Endodermal cell (in vitro differentiated cells): ENCODE data around the gene UBXN1. TPM values are rescaled to one million over a fixed set of nuclear protein-coding genes. Genes with fewer than 3 reads are reported as not detected.

Source experiments
- DNase-seq: peaks from one replicate; pipeline ENCODE4 v3.0.0-alpha.2; 2017
- H3K27ac ChIP-seq: 2 replicates; pipeline ENCODE4 v1.5.1; 2013; ENCODE audit warnings: mild to moderate bottlenecking, low read depth, low read length, moderate library complexity
- H3K27me3 ChIP-seq: 2 replicates; pipeline ENCODE4 v1.6.1; 2013; ENCODE audit warnings: mild to moderate bottlenecking, low read length, moderate library complexity; ENCODE audit not compliant: insufficient read depth, control insufficient read depth, poor library complexity, severe bottlenecking
- H3K36me3 ChIP-seq: 2 replicates; pipeline ENCODE4 v1.7.0; 2013; ENCODE audit warnings: mild to moderate bottlenecking, low read length, moderate library complexity; ENCODE audit not compliant: control insufficient read depth, insufficient read depth
- H3K4me1 ChIP-seq: one replicate; pipeline ENCODE4 v1.7.0; 2013; ENCODE audit warnings: low read length; ENCODE audit not compliant: control insufficient read depth, insufficient read depth
- H3K4me3 ChIP-seq: 2 replicates; pipeline ENCODE4 v1.5.1; 2013; ENCODE audit warnings: mild to moderate bottlenecking, low read length, moderate library complexity
- H3K9ac ChIP-seq: 2 replicates; pipeline ENCODE4 v1.6.1; 2013; ENCODE audit warnings: mild to moderate bottlenecking, low read length, moderate library complexity; ENCODE audit not compliant: poor library complexity, severe bottlenecking; ENCODE audit errors: extremely low read depth
- H3K9me3 ChIP-seq: 2 replicates; pipeline ENCODE4 v1.6.1; 2013; ENCODE audit warnings: mild to moderate bottlenecking, low read length, moderate library complexity; ENCODE audit not compliant: control insufficient read depth
- H3K27ac Mint-ChIP-seq: 2 replicates; pipeline ENCODE4 v1.8.0; 2020; ENCODE audit warnings: mixed read lengths
- H3K27me3 Mint-ChIP-seq: 2 replicates; pipeline ENCODE4 v1.8.0; 2021; ENCODE audit warnings: mild to moderate bottlenecking, mixed read lengths; ENCODE audit not compliant: insufficient read depth
- H3K36me3 Mint-ChIP-seq: 2 replicates; pipeline ENCODE4 v1.8.0; 2020; ENCODE audit warnings: low read depth, mixed read lengths
- H3K4me1 Mint-ChIP-seq: 2 replicates; pipeline ENCODE4 v1.8.0; 2020; ENCODE audit warnings: mixed read lengths
- H3K4me3 Mint-ChIP-seq: 2 replicates; pipeline ENCODE4 v1.8.0; 2020; ENCODE audit warnings: mild to moderate bottlenecking, moderate library complexity, mixed read lengths
- H3K9me3 Mint-ChIP-seq: 2 replicates; pipeline ENCODE4 v1.8.0; 2020; ENCODE audit warnings: mild to moderate bottlenecking, mixed read lengths
- CTCF ChIP-seq: fragments of 200-600 bp; sonication (generic); conservative IDR thresholded peaks from 2 replicates; pipeline ENCODE4 v1.5.0; 2021; ENCODE audit warnings: antibody characterized with exemption, mild to moderate bottlenecking
- WGBS, 2 experiments: methylation state at CpG; one replicate each; pipeline versions ENCODE4 v1.1.5 to v1.1.7; 2013; ENCODE audit warnings: missing lambda C conversion rate in 2 of 2, mixed read lengths in 1 of 2; ENCODE audit not compliant: insufficient coverage in 1 of 2, insufficient read length in 1 of 2; 5-methylcytosine and 5-hydroxymethylcytosine counted together
- total RNA-seq, 2 donors: library from RNA; stranded (reverse); fragmentation: NEBNext Ultra II Directional in 1 of 2; extraction: Animal tissue kit (Norgen Biotek cat#: 25700) in 1 of 2; gene quantifications; 2 replicates in 1 of 2; 3 replicates in 1 of 2; pipeline ENCODE4 v1.2.1, GENCODE V29; 2021

The UBXN1 gene
- total RNA-seq, 2 donors from 2014 or later, result 89.3 to 96.6 TPM

- Histone ChIP-seq H3K9ac (no peak overlapping the region), H3K27me3 (no peaks in the 10 kb centered on the region), H3K27ac (no peak overlapping the region), H3K4me3 (no peak overlapping the region), H3K4me1 (no peaks in the 10 kb centered on the region), H3K9me3 (no peaks in the 10 kb centered on the region), H3K36me3 (peaks cover 77% of the 10 kb centered on the region)
- peak overlapping the region; percentile 94 for H3K27ac Mint-ChIP-seq
- no peak overlapping the region for H3K4me3 Mint-ChIP-seq
- no peak for DNase-seq
- no peaks in the 10 kb centered on the region for H3K27me3 Mint-ChIP-seq
- peaks cover 23% of the 10 kb centered on the region for H3K4me1 Mint-ChIP-seq
- peaks cover 82% of the 10 kb centered on the region for H3K36me3 Mint-ChIP-seq
- H3K9me3 Mint-ChIP-seq, result no peaks in the 10 kb centered on the region
- peak; percentile 55 for TF ChIP-seq CTCF
- 78 to 89% methylated on average over 3 to 7 of the region's 7 CpGs for WGBS, 2 experiments
Measured at GRCh38 chr11:62721994-62722393, 43.1 kb upstream of the UBXN1 start.

- H3K27ac Mint-ChIP-seq, result no peak overlapping the region
- H3K4me1 Mint-ChIP-seq, result peaks cover 26% of the 10 kb centered on the region
- no peaks in the 10 kb centered on the region for H3K27me3 ChIP-seq
- DNase-seq, result no peak
- H3K36me3 ChIP-seq, result peaks cover 96% of the 10 kb centered on the region
- 98 to 100% methylated on average over 2 of the region's 2 CpGs for WGBS, 2 experiments
- no peaks in the 10 kb centered on the region for H3K4me1 ChIP-seq
- no peaks in the 10 kb centered on the region for H3K27me3 Mint-ChIP-seq
- H3K4me3 Mint-ChIP-seq, result no peak overlapping the region
- H3K9ac ChIP-seq, result no peak overlapping the region
- H3K9me3 ChIP-seq, result no peaks in the 10 kb centered on the region
- TF ChIP-seq CTCF, result no peak
- no peak overlapping the region for H3K4me3 ChIP-seq
- H3K27ac ChIP-seq, result no peak overlapping the region
- H3K36me3 Mint-ChIP-seq, result peaks cover 94% of the 10 kb centered on the region
- no peaks in the 10 kb centered on the region for H3K9me3 Mint-ChIP-seq
Measured at GRCh38 chr11:62719302-62719978, 40.6 kb upstream of the UBXN1 start.

GRCh38 chr11:62716816-62717215, 37.9 kb upstream of the UBXN1 start:
- H3K9ac ChIP-seq, result no peak overlapping the region
- no peak overlapping the region for H3K4me3 ChIP-seq
- no peaks in the 10 kb centered on the region for H3K27me3 Mint-ChIP-seq
- H3K9me3 ChIP-seq, result no peaks in the 10 kb centered on the region
- peaks cover 93% of the 10 kb centered on the region for H3K36me3 ChIP-seq
- no peak for TF ChIP-seq CTCF
- no peak for DNase-seq
- 96 to 97% methylated on average over 10 of the region's 11 CpGs for WGBS, 2 experiments
- peaks cover 29% of the 10 kb centered on the region for H3K4me1 Mint-ChIP-seq
- no peaks in the 10 kb centered on the region for H3K9me3 Mint-ChIP-seq
- peak overlapping the region; percentile 36 for H3K27ac Mint-ChIP-seq
- no peaks in the 10 kb centered on the region for H3K27me3 ChIP-seq
- no peaks in the 10 kb centered on the region for H3K4me1 ChIP-seq
- H3K36me3 Mint-ChIP-seq, result peaks cover 92% of the 10 kb centered on the region
- H3K27ac ChIP-seq, result no peak overlapping the region
- no peak overlapping the region for H3K4me3 Mint-ChIP-seq
